NCI-H2081 (cell line): ENCODE measurements around the gene NBEA.
"Not testable (repeated sequence)": the region's sequence is repeated elsewhere in the genome, so short reads cannot be mapped to it uniquely, and the experiment has no call there.

Experiments
- DNase-seq, 2 experiments: peaks; one replicate each; lab custom pipeline; 2025; lab: John Stamatoyannopoulos, UW

Gene NBEA

GRCh38 chr13:34959489-34959888 lies 17.4 kb downstream of the NBEA start:
- DNase-seq, result no peak

GRCh38 chr13:34964558-34964957 lies 22.5 kb downstream of the NBEA start:
- no peak for DNase-seq

- DNase-seq, result peak; percentile 61 to 89
These were observed 25.9 kb downstream of the NBEA start for GRCh38 chr13:34967851-34968562.

- not testable (repeated sequence) for DNase-seq
These were observed 27.5 kb downstream of the NBEA start for GRCh38 chr13:34969539-34969938.

GRCh38 chr13:34970961-34971360 lies 28.9 kb downstream of the NBEA start:
- DNase-seq, result no peak

GRCh38 chr13:34971473-34971872 lies 29.4 kb downstream of the NBEA start:
- DNase-seq, result no peak

- DNase-seq, result not testable (repeated sequence)
These were observed 43.1 kb downstream of the NBEA start for GRCh38 chr13:34985199-34985598.

- no peak for DNase-seq
These were observed 46.3 kb downstream of the NBEA start for GRCh38 chr13:34988330-34988791.

- DNase-seq, result no peak
These were observed 48.5 kb downstream of the NBEA start for GRCh38 chr13:34990399-34991214.

GRCh38 chr13:34993470-34993869 lies 51.4 kb downstream of the NBEA start:
- no peak for DNase-seq

- not testable (repeated sequence) for DNase-seq
These were observed 61.7 kb downstream of the NBEA start for GRCh38 chr13:35003734-35004133.

GRCh38 chr13:35005051-35005450 lies 63.0 kb downstream of the NBEA start:
- DNase-seq, result no peak

- DNase-seq, result peak in 1 of 2 experiments; percentile 3
These were observed 72.6 kb downstream of the NBEA start for GRCh38 chr13:35014606-35015213.

GRCh38 chr13:35016362-35017112 lies 74.5 kb downstream of the NBEA start:
- peak in 1 of 2 experiments; percentile 3 for DNase-seq

- DNase-seq, result no peak
These were observed 83.2 kb downstream of the NBEA start for GRCh38 chr13:35025314-35025713.

- DNase-seq, result no peak
These were observed 86.3 kb downstream of the NBEA start for GRCh38 chr13:35028338-35028867.

GRCh38 chr13:35039012-35039411 lies 96.9 kb downstream of the NBEA start:
- DNase-seq, result no peak

- no peak for DNase-seq
These were observed 104.5 kb downstream of the NBEA start for GRCh38 chr13:35046587-35046986.

- no peak for DNase-seq
These were observed 113.6 kb downstream of the NBEA start for GRCh38 chr13:35055705-35056104.

GRCh38 chr13:35057858-35058257 lies 115.8 kb downstream of the NBEA start:
- no peak for DNase-seq

- not testable (repeated sequence) for DNase-seq
These were observed 116.5 kb downstream of the NBEA start for GRCh38 chr13:35058585-35058984.

- no peak for DNase-seq
These were observed 144.6 kb downstream of the NBEA start for GRCh38 chr13:35086667-35087066.
